ENCODE data around the gene NIM1K. TPM values are rescaled to one million over a fixed set of nuclear protein-coding genes. Genes with fewer than 3 reads are reported as not detected.

The NIM1K gene
- total and polyA plus RNA-seq, 2 of the 4 experiments (the other 2 are of a cell fraction) = 0.54 to 0.68 TPM

Small RNA genes lying within 50 kb of the gene (microRNA-seq; reads per million reads assigned to microRNA genes)
- gene AC106800.4 (ENCODE audit: insufficient read depth, insufficient read length) = not detected

Small RNA genes lying within 50 kb of the gene (small RNA-seq; reads per million reads assigned to genes)
- gene AC106800.4 = 0 reads per million in 5 experiments

Other genes with a start within 250 kb of the NIM1K start
- gene ANXA2R, start 151.9 kb upstream of the NIM1K start, total RNA-seq (2012; rRNA removed) = 1.3 and 1.4 TPM in 2 replicates
- gene ANXA2R, start 151.9 kb upstream of the NIM1K start, polyA plus RNA-seq (2012; rRNA removed) = 2.5 and 3.6 TPM in 2 replicates
- 36.2 and 47.8 TPM in 2 replicates for gene ZNF131, start 71.3 kb upstream of the NIM1K start, total RNA-seq (2012; rRNA removed)
- 19.3 and 23.5 TPM in 2 replicates for gene ZNF131, start 71.3 kb upstream of the NIM1K start, polyA plus RNA-seq (2012; rRNA removed)
- 30.6 and 32.8 TPM in 2 replicates for gene HMGCS1, start 121.2 kb downstream of the NIM1K start, total RNA-seq (2012; rRNA removed)
- 19.2 and 27.5 TPM in 2 replicates for gene HMGCS1, start 121.2 kb downstream of the NIM1K start, polyA plus RNA-seq (2012; rRNA removed)
- gene CCL28, start 220.2 kb downstream of the NIM1K start, total RNA-seq (2012; rRNA removed) = under 0.01 TPM in 2 replicates
- gene CCL28, start 220.2 kb downstream of the NIM1K start, polyA plus RNA-seq (2012; rRNA removed) = 0.02 TPM in 1 of 2 replicates, not detected in the other

All from IMR-90 (cell line).